Measurements from ENCODE around the gene VPS33B. TPM values are rescaled to one million over a fixed set of nuclear protein-coding genes. Genes with fewer than 3 reads are reported as not detected.

The VPS33B gene
- total and polyA plus RNA-seq, 2 of the 13 experiments (the other 11 are each of a cell fraction or from before 2014, with no cell fraction given), result 15.8 to 16.5 TPM

DNA sequence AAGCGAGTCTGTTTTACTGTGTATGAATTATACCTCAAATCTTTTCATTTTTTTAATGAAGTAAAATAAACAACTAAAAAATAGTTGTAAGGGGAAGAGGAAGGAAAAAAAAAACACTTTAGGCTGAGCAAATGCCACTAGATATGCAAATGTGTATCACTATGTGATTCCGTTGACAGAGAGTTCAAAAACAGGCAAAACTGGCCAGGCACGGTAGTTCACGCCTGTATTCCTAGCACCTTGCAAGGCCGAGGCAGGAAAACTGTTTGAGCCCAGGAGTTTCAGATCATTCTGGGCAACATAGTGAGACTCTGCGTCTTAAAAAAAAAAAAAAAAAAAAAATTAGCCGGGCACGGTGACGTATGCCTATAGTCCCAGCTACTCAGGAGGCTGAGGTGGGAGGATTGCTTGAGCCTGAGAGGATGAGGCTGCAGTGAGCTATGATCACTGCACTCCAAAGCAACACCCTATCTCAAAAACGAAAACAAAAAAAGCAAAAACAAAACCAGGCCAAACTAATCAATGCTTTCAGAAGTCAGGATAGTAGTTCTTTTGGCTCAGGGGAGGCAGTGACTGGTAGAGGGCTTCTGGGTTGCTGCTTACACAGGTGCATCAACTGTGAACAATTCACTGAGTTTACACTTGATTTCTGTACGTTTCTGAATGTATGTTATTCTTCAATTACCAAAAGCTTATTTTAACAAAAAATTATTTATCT lies 35.4 kb downstream of the VPS33B start:
- Histone ChIP-seq H3K4me3 (replicated peaks in 1 of 3; ENCODE audit: insufficient read depth in 1 of 3, low read depth in 2 of 3, low read length in 3 of 3) (no peak overlapping the region), H3K36me3 (replicated peaks in 1 of 2; ENCODE audit: control insufficient read depth in 1 of 2, insufficient read depth in 2 of 2, low read length in 2 of 2) (peaks cover 3 to 31% of the 10 kb centered on the region in 2 experiments; a peak in 3 of 5 replicates), H3K79me2 (ENCODE audit: insufficient read depth, low read length) (peaks cover 71% of the 10 kb centered on the region), H2AFZ (ENCODE audit: low read length) (no peak overlapping the region), H3K9ac (ENCODE audit: insufficient read depth, low read depth, low read length) (no peak overlapping the region), H3K27ac (ENCODE audit: extremely low read length, insufficient read depth, low read length) (no peak overlapping the region), H4K20me1 (ENCODE audit: insufficient read depth, low read length) (peaks cover 7% of the 10 kb centered on the region; the same call in 1 of the 2 replicates), H3K4me2 (ENCODE audit: low read depth, low read length) (no peak overlapping the region), H3K4me1 (ENCODE audit: insufficient read depth, low read length) (peaks cover 26% of the 10 kb centered on the region), H3K27me3 (ENCODE audit: control insufficient read depth in 1 of 2, insufficient read depth in 2 of 2, low read length in 2 of 2) (no peaks in the 10 kb centered on the region), H3K9me3 (ENCODE audit: low read length) (no peaks in the 10 kb centered on the region)
- 90% methylated on average over 11 of the region's 11 CpGs for WGBS (ENCODE audit: low lambda C conversion rate)
- ChIA-PET POLR2A (interaction anchor here (0.8 kb wide), 1 partner anchor 57 kb away, joined by 3 read pairs; no protein-coding TSS in a partner anchor), CTCF (ENCODE audit: low intra/inter-chr PET ratio, low total read pairs) (no interaction called here)
- DNase-seq (ENCODE audit: low spot score) (no peak), FAIRE-seq (no peak), ATAC-seq (no peak)
- intact Hi-C loops (cut with micrococcal nuclease; ENCODE audit: unreplicated experiment) (no loop called here), in situ Hi-C loops (cut with HindIII; ENCODE audit: extremely low pct_ligation_motif_present, low pct_unique_long_range_greater_than_20kb) (no loop called here)
- TF ChIP-seq ZNF333 (CRISPR knock-in tag; IDR thresholded peaks at IDR 0.05; ENCODE audit: borderline replicate concordance), result no peak
- TF ChIP-seq, protein P1, sequence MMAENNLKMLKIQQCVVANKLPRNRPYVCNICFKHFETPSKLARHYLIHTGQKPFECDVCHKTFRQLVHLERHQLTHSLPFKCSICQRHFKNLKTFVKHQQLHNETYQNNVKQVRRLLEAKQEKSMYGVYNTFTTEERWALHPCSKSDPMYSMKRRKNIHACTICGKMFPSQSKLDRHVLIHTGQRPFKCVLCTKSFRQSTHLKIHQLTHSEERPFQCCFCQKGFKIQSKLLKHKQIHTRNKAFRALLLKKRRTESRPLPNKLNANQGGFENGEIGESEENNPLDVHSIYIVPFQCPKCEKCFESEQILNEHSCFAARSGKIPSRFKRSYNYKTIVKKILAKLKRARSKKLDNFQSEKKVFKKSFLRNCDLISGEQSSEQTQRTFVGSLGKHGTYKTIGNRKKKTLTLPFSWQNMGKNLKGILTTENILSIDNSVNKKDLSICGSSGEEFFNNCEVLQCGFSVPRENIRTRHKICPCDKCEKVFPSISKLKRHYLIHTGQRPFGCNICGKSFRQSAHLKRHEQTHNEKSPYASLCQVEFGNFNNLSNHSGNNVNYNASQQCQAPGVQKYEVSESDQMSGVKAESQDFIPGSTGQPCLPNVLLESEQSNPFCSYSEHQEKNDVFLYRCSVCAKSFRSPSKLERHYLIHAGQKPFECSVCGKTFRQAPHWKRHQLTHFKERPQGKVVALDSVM (CRISPR knock-in tag; IDR thresholded peaks at IDR 0.05), result 0 out of 2 replicates have a peak, but pooled peaks have one; percentile 27
- BruUV-seq (replicated peaks), result no TSS peak

- no peak for ATAC-seq
- Histone ChIP-seq H3K9me3 (ENCODE audit: low read length) (no peaks in the 10 kb centered on the region), H3K36me3 (replicated peaks in 1 of 2; ENCODE audit: control insufficient read depth in 1 of 2, insufficient read depth in 2 of 2, low read length in 2 of 2) (peaks cover 16 to 73% of the 10 kb centered on the region in 2 experiments), H3K9ac (ENCODE audit: insufficient read depth, low read depth, low read length) (no peak overlapping the region), H3K4me3 (replicated peaks in 1 of 3; ENCODE audit: insufficient read depth in 1 of 3, low read depth in 2 of 3, low read length in 3 of 3) (no peak overlapping the region), H3K4me1 (ENCODE audit: insufficient read depth, low read length) (no peaks in the 10 kb centered on the region), H4K20me1 (ENCODE audit: insufficient read depth, low read length) (no peaks in the 10 kb centered on the region), H3K79me2 (ENCODE audit: insufficient read depth, low read length) (peaks cover 27% of the 10 kb centered on the region), H3K27ac (ENCODE audit: extremely low read length, insufficient read depth, low read length) (no peak overlapping the region), H3K27me3 (ENCODE audit: control insufficient read depth in 1 of 2, insufficient read depth in 2 of 2, low read length in 2 of 2) (no peaks in the 10 kb centered on the region), H3K4me2 (ENCODE audit: low read depth, low read length) (no peak overlapping the region), H2AFZ (ENCODE audit: low read length) (no peak overlapping the region)
- in situ Hi-C loops (cut with HindIII; ENCODE audit: extremely low pct_ligation_motif_present, low pct_unique_long_range_greater_than_20kb), result no loop called here
- DNase-seq (ENCODE audit: low spot score), result no peak
- 99% methylated on average over 5 of the region's 5 CpGs for WGBS (ENCODE audit: low lambda C conversion rate)
- ChIA-PET CTCF (ENCODE audit: low intra/inter-chr PET ratio, low total read pairs) (no interaction called here), POLR2A (no interaction called here)
- intact Hi-C loops (cut with micrococcal nuclease; ENCODE audit: unreplicated experiment), result no loop called here
- no TSS peak for BruUV-seq (replicated peaks)
- TF ChIP-seq CEBPB (IDR thresholded peaks at IDR 0.05; ENCODE audit: borderline replicate concordance, low read depth, low read length), result peak; percentile 72
- TF ChIP-seq ZNF280D (CRISPR knock-in tag; IDR thresholded peaks at IDR 0.05), result no peak
- FAIRE-seq, result no peak
These were observed 40.3 kb downstream of the VPS33B start for GRCh38 chr15:90982135-90982534.
